Measurements from ENCODE around the gene SELENOM. TPM values are rescaled to one million over a fixed set of nuclear protein-coding genes. Genes with fewer than 3 reads are reported as not detected.

SELENOM gene
- total RNA-seq, 1 experiment from 2014 or later = 2.0 TPM

DNA sequence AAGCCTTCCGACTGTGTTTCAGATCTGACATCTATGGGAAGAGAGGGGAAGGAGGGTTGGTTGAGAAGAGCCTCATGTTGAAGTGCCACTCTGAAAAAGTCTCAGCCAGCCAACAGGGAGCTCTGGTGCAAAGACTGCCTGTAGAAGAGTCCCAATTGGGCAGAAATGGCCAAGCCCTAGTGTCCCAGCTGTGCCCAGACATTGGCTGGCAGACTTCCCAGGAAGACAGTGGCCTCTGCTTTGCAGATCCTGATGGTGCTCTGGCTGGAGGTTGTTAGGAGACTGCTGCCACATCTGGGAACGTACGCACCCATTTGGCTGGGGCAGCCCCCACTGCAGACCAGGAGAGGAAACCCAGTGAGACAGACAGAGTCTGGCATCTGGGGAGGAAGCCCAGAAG, 36.2 kb upstream of the SELENOM start:
- Mint-ChIP-seq H3K27me3 (ENCODE audit: insufficient read depth, unreplicated experiment) (peaks cover 3% of the 10 kb centered on the region), H3K36me3 (ENCODE audit: insufficient read depth, unreplicated experiment) (no peaks in the 10 kb centered on the region), H3K27ac (ENCODE audit: unreplicated experiment) (no peak overlapping the region), H3K4me1 (ENCODE audit: low read depth, unreplicated experiment) (no peaks in the 10 kb centered on the region), H3K4me3 (ENCODE audit: unreplicated experiment) (no peak overlapping the region), H3K9me3 (ENCODE audit: unreplicated experiment) (no peaks in the 10 kb centered on the region)
- Histone ChIP-seq H3K4me3 (ENCODE audit: low read depth, low read length) (no peak overlapping the region), H3K36me3 (ENCODE audit: control insufficient read depth, insufficient read depth, low read length) (no peaks in the 10 kb centered on the region), H3K27me3 (replicated peaks; ENCODE audit: control insufficient read depth, insufficient read depth, low read length) (no peaks in the 10 kb centered on the region), H3K9me3 (no peaks in the 10 kb centered on the region), H3K4me1 (no peaks in the 10 kb centered on the region)
- POLR2A ChIA-PET = no interaction called here
- BruUV-seq (replicated peaks) = no TSS peak
- TF ChIP-seq CTCF (IDR thresholded peaks at IDR 0.05; ENCODE audit: insufficient read depth in 1 of 2, low read depth in 1 of 2, low read length in 1 of 2, severe bottlenecking in 1 of 2, unreplicated experiment in 1 of 2) = no peak
- CTCF ChIA-PET = no interaction called here
- DNase-seq = no peak
- intact Hi-C loops (cut with micrococcal nuclease; ENCODE audit: unreplicated experiment) = loop anchor here (10.0 kb wide), 1 partner anchor 379 kb away; no protein-coding TSS in a partner anchor

DNA sequence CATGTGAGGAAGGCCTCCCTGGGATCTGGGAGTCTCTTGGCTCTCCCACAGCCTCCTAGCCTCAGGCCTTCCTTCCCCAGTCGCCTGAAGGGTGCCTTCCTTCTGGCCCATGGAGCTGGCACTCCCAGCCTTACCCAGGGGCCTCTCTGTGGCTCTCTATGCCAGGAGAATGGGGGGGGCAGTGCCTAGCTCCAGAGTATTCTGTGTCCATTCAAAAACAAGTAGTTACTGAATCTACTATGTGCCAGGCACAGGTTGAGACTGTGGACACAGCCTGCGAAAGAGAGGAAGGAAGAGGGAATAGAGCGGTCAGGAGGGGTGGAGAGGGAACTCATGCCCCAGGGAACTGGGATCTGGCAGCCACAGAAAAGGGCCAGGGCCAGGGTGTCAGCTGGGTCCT, 35.7 kb upstream of the SELENOM start:
- Histone ChIP-seq H3K4me1 (no peaks in the 10 kb centered on the region), H3K36me3 (ENCODE audit: control insufficient read depth, insufficient read depth, low read length) (no peaks in the 10 kb centered on the region), H3K4me3 (ENCODE audit: low read depth, low read length) (no peak overlapping the region), H3K9me3 (no peaks in the 10 kb centered on the region), H3K27me3 (replicated peaks; ENCODE audit: control insufficient read depth, insufficient read depth, low read length) (no peaks in the 10 kb centered on the region)
- intact Hi-C loops (cut with micrococcal nuclease; ENCODE audit: unreplicated experiment) = loop anchor here (10.0 kb wide), 1 partner anchor 378 kb away; no protein-coding TSS in a partner anchor
- no peak for TF ChIP-seq CTCF (IDR thresholded peaks at IDR 0.05; ENCODE audit: insufficient read depth in 1 of 2, low read depth in 1 of 2, low read length in 1 of 2, severe bottlenecking in 1 of 2, unreplicated experiment in 1 of 2)
- ChIA-PET POLR2A (no interaction called here), CTCF (no interaction called here)
- Mint-ChIP-seq H3K27me3 (ENCODE audit: insufficient read depth, unreplicated experiment) (peaks cover 3% of the 10 kb centered on the region), H3K27ac (ENCODE audit: unreplicated experiment) (no peak overlapping the region), H3K36me3 (ENCODE audit: insufficient read depth, unreplicated experiment) (no peaks in the 10 kb centered on the region), H3K4me1 (ENCODE audit: low read depth, unreplicated experiment) (no peaks in the 10 kb centered on the region), H3K4me3 (ENCODE audit: unreplicated experiment) (no peak overlapping the region), H3K9me3 (ENCODE audit: unreplicated experiment) (no peaks in the 10 kb centered on the region)
- no TSS peak for BruUV-seq (replicated peaks)
- no peak for DNase-seq

DNA sequence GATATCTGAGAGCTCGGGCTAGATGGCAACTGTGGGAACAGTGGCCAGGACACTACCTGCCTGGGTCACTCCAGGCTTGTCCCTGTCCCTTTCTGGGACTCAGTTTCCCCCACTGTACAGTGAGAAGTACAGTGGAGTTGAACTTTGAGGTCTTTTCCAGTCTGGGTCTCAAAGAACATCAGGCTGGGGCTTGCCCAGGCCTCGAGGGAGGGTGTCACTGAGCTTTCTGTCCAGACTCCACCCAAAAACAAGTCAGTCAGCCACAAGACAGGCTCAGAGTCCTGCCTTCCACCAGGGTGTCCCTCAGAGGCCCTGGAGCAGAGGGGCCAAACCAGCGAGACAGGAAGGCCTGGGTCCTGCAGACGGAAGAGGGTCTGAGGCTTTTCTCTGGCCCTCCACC, 34.9 kb upstream of the SELENOM start:
- CTCF ChIA-PET = no interaction called here
- POLR2A ChIA-PET = no interaction called here

More for the DNA sequence above, 34.9 kb upstream of the SELENOM start:
- TF ChIP-seq CTCF (IDR thresholded peaks at IDR 0.05; ENCODE audit: insufficient read depth in 1 of 2, low read depth in 1 of 2, low read length in 1 of 2, severe bottlenecking in 1 of 2, unreplicated experiment in 1 of 2) = no peak
- Histone ChIP-seq H3K4me3 (ENCODE audit: low read depth, low read length) (no peak overlapping the region), H3K36me3 (ENCODE audit: control insufficient read depth, insufficient read depth, low read length) (no peaks in the 10 kb centered on the region), H3K4me1 (no peaks in the 10 kb centered on the region), H3K27me3 (replicated peaks; ENCODE audit: control insufficient read depth, insufficient read depth, low read length) (no peaks in the 10 kb centered on the region), H3K9me3 (no peaks in the 10 kb centered on the region)
- no TSS peak for BruUV-seq (replicated peaks)
- Mint-ChIP-seq H3K4me1 (ENCODE audit: low read depth, unreplicated experiment) (no peaks in the 10 kb centered on the region), H3K27ac (ENCODE audit: unreplicated experiment) (no peak overlapping the region), H3K4me3 (ENCODE audit: unreplicated experiment) (no peak overlapping the region), H3K36me3 (ENCODE audit: insufficient read depth, unreplicated experiment) (no peaks in the 10 kb centered on the region), H3K9me3 (ENCODE audit: unreplicated experiment) (no peaks in the 10 kb centered on the region), H3K27me3 (ENCODE audit: insufficient read depth, unreplicated experiment) (peaks cover 3% of the 10 kb centered on the region)
- DNase-seq = no peak
- intact Hi-C loops (cut with micrococcal nuclease; ENCODE audit: unreplicated experiment) = loop anchor here (10.0 kb wide), 1 partner anchor 377 kb away; no protein-coding TSS in a partner anchor
